Putamen (tissue), 1 donor: ENCODE results near the gene FHOD3.

ENCODE experiments used
- DNase-seq: peaks from one replicate; pipeline ENCODE4 v3.0.0-alpha.2; 2016; ENCODE audit warnings: low spot score

The FHOD3 gene

DNA sequence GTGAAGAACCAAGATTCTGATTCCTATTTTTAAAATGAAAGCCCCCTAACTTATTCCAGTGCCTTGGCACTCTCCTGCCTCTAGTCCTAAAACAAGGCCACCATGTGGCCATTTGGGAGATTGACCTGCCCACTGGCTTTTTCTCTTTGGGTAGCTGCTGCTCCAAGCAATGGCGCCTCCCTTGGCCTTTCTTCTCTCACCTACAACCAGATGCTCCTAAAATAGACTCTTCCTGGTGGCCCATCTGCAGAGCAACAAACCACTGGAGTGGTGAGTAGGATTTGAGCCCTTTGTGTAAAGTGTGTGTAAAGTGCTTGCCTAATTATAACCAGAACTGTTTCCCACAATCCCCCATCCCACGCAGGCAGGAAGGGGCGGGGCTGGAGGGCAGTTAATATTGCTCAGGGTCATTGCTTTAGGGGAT lies 114.2 kb downstream of the FHOD3 start:
- no peak for DNase-seq

DNA sequence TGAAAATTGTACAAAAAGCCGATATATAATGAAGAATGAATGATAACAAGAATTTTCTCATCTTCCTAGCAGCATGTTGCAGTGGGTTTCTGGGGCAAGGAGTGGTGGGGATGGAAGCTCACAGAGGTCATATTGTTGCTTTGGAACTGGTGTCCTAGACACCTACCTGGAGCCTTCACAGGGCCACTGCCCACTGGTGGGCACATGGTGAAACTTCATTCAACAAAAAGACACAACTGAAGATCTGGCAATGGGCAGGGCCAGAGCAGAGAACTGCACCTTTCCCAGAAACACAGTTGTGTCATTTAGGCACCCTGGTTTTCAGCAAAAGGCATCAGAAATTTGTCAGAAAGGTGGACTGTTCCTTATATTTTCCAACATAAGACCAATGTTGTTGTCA lies 115.3 kb downstream of the FHOD3 start:
- DNase-seq, result no peak

DNA sequence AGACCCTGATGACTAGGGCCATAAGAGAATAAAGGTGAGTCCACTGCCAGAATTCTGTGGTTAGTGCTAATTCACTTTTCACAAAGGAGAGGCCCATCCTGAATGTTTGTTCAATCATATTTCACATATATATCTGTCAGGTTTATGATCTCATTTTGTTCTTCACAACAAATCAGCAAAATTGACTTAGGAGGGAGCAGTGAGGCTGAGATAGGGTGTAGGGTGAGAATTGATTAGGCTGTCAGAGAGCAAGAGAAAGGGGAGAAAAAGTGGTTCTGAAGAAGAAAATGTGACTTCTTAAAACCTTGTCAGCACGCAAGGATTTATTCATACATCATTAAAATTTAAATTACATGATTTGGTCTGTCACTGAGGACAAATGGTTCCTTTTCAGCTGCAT lies 117.7 kb downstream of the FHOD3 start:
- DNase-seq, result no peak

DNA sequence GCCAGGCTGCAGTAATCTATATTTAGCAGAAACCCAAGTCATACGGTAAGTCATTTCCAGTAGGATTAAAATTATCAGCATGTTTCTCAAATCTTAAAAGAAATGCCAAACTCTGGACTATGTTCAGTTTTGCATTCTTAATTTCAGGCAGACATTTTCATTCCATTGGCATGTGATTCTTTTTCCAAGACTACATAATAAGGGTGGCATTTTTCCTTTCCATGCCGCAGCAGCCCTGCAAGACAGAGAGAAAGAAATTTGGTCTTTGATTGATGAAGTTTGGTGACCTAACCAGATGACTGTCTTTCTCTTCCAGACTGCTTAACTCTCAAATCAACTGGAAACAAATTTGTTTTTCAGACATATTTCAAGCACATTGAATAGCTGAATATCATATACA lies 118.1 kb downstream of the FHOD3 start:
- no peak for DNase-seq

DNA sequence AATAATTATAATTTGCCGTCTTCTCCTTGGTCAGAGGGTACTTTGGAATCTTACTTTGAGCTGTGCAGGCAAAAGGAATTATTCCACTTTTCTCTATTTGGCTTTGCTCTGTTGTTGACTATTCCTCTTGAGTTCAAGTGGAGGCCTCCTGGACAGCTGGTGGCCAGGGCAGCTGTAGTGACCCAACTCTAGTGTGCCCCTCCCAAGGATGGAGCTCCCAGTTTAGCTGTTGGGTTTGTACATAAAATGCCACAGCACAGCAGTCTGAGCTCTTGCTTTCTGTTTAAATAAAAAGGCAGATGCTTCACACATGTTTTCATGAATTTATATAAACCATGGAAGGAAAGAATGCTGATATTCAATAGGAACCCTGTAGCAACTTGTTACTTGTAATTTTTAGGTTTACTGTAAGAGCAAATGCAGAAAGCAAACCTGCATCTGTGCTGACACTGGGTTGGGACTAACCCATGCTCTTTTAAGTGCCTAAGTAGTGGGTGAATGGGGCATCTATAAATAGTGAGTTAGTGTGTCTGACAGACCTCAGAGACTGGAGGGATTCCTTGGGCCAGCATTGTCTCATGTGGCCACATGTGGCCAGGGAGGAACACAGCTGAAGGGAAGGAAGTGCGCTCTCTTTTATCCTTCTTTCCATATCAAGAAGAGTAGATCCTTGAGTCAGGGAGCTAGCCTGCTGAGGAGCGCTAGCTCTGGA lies 121.8 kb downstream of the FHOD3 start:
- DNase-seq, result no peak

DNA sequence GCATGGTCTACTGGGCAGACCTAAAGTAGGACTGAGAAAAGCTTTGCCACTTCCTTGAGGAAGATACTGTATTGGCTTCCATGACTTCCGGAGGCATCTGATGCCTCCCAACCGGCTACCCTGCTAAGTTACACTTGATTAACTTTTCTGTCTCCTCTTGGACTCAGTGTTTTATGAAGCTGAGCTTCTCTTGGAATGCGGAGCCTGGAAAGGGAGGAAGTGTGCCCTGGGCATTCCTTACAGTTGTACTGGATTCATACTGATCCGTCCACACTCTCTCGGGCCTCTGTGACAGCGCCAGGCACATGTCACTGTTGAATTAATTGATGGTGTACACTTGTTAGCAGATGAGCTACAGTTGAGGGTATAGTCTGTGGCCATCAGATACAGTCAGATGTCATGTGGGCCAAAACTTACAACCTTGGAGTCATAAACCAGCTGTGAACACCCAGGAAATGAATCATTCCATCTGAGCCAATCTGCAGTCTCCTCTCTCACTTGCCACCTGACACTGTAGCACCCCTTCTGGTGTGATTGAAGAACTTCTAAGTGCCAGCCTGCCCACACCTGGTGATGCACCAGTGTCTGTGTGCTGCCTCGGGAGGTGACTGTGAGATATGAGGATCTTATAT lies 122.5 kb downstream of the FHOD3 start:
- no peak for DNase-seq

DNA sequence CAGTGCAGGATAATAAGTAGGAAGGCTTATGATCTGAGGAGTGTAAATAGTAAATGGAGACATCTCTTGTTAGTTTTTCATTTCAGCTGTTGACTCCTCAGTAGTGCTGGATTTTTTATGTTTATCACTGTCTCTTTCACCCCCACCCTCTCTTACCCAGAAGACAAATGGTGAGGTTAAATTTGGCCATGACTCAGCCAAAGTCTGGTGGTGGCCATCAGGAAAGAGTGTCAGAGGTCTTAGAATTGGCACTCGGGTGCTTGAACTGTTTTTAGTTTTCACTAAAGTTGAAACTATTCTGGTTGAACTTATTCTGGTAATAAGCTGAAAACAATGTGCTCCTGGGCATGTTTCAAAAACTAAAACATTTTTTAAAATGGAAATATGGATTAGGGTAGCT lies 123.3 kb downstream of the FHOD3 start:
- no peak for DNase-seq

DNA sequence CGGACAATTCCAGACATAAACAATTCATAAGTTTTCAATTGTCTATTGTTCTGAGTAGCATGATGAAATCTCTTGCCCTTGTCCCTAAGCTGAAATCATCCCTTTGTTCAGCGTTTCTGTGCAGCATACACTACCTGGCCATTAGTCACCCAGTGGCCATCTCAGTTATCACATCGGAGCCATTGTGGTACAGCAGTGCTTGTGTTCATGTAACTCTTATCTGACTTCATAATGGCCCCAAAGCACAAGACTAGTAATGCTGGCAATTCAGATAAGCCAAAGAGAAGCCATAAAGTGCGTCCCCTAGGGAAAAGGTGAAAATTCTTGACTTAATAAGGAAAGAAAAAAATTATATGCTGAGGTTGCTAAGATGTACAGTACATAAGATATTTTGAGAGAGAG lies 127.2 kb downstream of the FHOD3 start:
- DNase-seq, result no peak

DNA sequence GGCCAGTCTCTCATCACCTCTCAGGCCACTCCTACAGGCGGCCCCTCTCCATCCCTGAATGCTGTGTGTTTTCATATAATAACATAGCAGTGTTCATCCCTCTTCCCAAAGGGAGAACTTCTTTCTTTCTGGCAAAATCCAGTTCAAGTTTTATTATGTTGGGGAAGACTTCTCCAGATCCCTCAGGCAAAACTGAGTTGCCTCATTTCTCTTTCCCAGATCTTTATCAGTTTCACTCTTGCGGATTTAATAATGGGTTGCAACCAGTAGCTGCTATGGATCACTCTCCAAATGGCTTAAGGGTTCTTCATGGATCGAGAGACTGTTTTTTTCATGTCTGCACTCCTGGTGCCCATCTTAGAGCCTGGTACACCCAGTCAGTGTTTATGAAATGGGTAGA lies 129.9 kb downstream of the FHOD3 start:
- DNase-seq, result no peak

DNA sequence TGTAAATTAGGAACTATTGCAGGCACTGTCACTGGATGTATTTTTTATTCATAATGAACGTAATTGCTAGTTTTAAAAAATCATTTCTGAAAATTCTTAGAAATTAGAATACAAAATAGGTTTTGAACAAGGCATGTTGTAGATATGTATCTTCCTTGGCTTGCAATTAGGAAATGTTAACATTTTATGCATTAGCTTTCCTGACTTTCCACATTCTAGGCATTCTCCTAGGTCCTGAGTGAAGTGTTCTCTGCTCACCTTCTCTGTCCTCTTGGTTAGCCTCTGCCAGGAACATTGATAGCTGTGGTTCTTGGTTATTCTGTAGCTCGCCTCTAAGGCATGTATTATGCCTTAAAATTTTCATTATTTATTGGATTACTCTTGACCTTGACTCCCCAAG lies 130.3 kb downstream of the FHOD3 start:
- no peak for DNase-seq

DNA sequence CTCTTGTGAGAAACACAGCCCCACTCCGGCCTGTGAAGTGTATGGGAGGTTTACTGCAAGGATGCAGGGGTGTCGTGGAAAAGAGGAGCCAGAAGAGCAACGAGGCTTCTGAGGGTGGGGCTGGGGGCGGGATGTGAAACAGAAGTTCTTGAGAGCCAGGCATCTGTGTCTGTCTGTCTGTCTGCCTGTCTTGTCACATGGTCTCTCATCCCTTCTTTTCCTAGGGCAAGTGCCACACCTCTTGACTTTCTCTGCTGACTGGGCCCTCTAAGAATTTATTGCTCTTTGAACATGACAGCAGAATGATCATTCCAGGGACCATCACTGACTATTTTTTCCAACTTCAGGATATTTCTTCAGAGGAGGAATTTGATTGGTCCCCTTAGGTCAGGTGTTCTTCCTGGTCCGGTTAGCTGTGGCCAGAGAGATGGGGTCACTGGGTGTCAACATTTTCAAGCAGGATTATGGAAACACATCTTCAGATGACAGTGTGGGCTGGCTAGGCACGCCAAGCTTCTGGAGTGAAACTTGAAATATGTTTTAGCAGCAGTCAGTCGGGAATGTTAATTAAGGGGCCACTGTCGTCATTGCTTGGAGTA lies 131.0 kb downstream of the FHOD3 start:
- DNase-seq, result no peak

DNA sequence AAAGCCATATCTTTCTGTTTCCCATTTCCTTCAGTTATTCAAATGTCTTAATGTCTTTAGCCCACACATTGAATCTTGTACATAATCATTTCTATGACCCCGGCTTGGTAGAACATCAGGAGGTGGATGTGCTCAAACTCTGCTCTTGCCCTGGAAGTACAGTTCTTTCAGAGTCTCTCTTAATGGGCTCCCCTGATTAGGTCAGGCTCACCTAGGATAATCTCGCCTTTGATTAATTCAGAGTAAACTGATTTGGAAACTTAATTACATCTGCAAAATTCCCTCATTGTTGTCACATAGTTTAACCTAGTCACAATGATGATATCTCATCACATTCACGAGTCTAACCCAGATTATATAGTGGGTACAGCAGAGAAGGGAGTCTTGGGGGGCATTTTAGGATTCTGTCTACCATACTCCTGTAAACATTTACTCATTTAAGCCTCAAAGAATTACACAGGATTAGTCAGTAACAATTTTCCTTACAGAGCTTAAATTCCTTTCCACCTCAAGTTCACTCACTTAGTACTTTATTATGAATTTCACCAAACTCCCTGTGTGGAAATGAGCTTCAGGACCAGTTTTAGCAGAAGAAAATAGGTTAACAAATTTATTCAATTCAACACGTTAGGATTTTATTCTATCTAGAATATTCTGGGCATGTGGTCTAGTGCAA lies 135.5 kb downstream of the FHOD3 start:
- no peak for DNase-seq

DNA sequence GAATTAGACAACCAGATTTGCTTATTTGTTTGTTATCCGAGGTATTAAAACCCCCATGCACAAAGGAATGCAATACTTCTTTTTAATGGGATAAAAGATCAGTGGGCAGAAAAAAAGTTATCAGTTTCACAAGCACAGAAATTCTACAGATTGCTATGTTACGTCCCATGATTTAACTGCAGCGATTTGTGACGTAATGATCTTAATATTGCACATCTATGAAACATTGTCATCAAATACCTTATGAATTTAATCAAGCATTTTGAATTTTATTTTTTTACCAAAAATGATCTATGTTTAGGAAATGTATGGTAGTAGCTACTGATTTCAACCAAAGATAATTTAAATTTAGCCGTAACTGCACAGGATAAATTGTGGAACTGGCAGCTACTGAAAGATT lies 138.9 kb downstream of the FHOD3 start:
- DNase-seq, result no peak

DNA sequence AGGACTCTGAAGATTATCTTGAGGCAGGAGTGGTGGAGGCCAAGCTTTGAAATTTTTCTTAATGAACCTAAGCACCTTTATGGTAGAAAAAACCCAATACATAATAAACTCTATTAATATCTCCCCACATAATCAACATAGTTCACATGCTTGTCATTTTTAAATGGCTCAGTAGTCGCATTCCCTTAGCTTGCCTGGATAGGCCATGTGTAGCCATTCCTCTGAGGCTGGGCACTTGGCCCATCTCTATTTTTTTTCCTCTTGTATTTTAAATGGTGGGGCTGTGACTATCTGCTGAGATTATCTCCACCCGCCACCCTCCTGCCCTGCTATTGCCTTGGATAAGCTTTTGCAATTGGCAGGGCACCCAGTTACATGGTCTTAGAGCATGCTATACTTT lies 143.1 kb downstream of the FHOD3 start:
- no peak for DNase-seq

DNA sequence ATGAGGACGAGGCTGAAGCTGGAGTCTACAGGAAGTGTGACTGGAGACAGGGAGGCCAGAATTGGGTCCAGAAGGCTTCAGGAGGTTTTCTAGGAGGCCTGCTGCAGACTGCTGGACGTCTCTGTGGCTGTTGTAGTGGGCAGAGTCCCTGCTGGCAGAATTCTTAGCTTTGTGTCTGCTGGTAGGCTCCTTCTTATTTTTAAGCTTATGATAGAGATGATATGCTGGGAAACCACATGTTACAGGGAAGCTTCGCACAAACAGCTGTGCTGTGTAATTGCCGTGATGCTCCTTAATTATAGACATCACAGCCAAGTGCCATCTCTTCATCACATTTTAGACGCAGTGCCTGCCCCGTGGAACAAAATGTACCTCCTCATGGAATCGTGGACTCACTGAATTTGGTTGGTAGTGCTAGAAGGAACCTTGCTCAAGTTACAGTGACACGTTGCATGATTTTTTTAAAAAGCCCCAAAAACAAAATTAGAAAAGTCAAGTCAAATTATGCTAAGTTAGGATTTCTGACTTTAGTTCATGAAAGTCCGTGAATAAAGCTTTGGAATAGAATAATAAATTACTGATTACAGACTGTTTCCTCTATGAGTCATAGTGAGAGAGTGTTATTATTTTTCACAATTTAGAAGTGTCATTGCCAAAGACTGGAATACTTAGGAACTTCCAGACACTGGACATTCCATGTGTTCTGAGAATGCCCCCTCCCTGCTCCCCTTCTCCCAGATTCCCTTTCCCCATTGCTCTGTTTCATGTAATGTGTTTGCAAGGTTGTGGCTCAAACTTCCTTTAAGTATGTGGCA lies 144.1 kb downstream of the FHOD3 start:
- no peak for DNase-seq

DNA sequence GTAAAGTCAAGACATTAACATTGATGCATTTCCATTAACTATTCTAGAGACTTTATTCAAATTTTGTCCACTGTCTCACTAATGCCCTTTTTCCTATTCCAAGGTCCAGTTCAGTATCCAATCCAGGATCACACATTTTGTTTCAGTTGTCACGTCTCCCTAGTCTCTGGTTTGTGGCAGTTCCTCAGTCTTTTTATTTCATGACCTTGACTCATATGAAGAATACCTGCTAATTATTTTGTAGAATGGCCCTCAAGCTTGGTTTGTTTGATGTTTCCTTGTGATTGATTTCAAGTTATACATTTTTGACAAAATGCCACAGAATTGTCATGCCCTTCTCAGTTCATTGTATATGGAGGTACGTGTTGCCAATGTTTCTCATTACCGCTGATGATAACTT lies 145.2 kb downstream of the FHOD3 start:
- DNase-seq, result no peak

DNA sequence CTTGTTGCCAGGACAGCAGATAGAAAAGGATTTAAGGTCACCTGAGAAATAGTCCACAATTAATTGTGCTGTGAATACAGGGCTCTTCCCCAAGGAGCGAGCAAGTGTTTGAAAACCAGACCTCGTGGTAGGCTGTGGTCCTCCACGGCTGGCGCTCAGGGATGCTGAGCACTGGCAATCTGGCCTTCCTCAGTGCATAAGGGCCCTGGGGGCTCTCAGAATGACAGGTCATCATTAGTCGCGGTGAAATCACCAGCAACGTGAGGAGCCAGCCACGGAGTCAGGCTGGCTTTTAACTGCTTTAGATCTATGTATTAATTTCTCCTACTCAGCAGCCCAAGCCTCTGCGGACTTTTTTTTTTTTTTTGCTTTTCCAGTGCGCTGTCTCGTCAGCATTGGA lies 148.5 kb downstream of the FHOD3 start:
- DNase-seq, result no peak

DNA sequence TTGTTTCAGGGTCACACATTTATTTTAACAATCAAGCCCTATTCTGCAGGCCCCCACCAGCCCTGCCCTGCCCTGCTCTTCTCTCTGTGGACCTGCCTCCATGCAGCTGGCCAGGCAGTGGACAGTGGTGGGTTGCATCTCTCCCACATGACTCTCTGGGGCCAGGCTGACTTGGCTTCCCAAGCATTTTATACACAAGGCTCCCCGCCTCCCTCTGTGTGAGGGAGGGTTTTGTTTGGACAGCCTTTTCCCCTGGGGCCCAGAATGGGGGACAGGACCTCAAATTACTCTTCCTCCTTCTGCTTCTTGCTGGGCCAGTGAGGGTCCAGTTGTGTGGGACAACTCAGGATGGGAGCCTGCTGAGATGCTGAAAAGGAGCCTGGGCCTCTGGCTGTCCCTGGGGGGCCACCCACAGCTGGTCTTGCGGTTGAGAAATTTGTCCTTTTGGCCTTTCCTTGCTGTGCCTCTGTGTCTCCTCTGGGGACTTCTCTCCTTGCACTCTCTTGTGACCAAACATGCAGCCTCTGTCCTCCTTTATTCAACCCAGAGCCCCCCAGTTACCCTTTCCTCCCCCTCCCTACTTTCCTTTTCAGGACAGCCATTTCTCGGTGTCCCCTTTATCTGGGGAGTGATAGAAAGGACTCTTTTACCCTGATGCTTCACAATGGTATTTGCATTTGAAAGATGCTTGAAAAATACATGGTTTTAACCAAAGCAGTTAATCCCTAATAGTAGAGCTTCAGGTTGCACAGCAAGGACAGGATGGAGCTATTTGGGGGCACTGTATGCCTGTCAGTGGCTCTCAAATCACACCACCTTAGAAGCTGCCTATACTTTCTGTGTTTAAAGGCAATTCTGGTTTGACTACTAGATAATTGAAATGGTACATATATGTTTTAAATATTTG lies 151.1 kb downstream of the FHOD3 start:
- DNase-seq, result no peak

DNA sequence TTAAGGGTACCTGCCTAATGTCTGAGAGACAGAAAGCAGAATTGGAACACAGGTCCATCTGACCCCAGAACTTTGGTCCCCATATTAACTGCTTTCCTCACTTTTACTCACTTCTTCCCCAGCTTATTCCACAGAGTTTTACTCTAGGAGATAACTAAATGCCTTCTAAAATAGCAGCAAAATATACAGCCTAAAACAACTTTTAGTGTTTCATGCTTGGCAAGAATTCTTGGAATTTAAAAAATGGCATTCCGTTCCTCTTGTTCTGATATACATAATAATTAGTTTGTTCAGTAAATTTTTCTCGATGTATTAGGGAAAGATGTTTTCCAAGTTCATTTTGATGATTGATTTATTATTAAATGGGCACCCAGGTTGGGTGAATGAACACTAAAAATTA lies 151.9 kb downstream of the FHOD3 start:
- no peak for DNase-seq

DNA sequence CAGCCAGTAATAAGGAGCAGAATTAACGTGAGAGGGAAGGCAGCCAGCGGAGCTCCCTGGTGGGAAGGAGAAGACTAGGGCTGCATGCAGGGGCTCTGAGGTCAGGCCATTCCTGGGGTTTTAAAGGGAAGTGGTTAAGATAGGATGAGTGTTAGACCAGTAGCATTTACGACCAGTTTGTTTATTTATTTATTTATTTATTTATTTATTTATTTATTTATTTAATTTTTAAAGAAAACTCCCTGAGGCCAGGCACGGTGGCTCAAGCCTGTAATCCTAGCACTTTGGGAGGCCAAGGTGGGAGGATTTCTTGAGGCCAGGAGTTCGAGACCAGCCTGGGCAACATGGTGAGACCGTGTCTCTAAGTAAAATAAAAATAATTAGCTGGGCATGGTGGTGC lies 152.8 kb downstream of the FHOD3 start:
- no peak for DNase-seq
